ENCODE measurements around the gene PPDPF. TPM values are rescaled to one million over a fixed set of nuclear protein-coding genes. Genes with fewer than 3 reads are reported as not detected.

Gene PPDPF
- total RNA-seq, 2 donors from 2014 or later, result 66.4 to 96.9 TPM

- H3K27me3 Mint-ChIP-seq, result peaks cover 7 to 9% of the 10 kb centered on the region in 2 donors
- no peaks in the 10 kb centered on the region for H3K9me3 Mint-ChIP-seq
- H3K4me1 Mint-ChIP-seq (ENCODE audit: low read depth in 2 of 2), result peaks cover 3 to 5% of the 10 kb centered on the region in 2 donors
- H3K36me3 Mint-ChIP-seq, result no peaks in the 10 kb centered on the region
- no peak overlapping the region for H3K4me3 Mint-ChIP-seq
- ATAC-seq (no peak), DNase-seq (ENCODE audit: low spot score) (no peak)
- no peak overlapping the region for H3K27ac Mint-ChIP-seq
These were observed 25.2 kb downstream of the PPDPF start for GRCh38 chr20:63545814-63546213.

GRCh38 chr20:63546256-63546955 lies 25.8 kb downstream of the PPDPF start:
- no peak for DNase-seq (ENCODE audit: low spot score)
- peaks cover 7 to 9% of the 10 kb centered on the region in 2 donors for H3K27me3 Mint-ChIP-seq
- peak in 1 of 2 donors; percentile 8 for ATAC-seq
- peaks cover 3 to 5% of the 10 kb centered on the region in 2 donors for H3K4me1 Mint-ChIP-seq (ENCODE audit: low read depth in 2 of 2)
- H3K4me3 Mint-ChIP-seq, result no peak overlapping the region
- H3K27ac Mint-ChIP-seq, result no peak overlapping the region
- H3K36me3 Mint-ChIP-seq, result no peaks in the 10 kb centered on the region
- no peaks in the 10 kb centered on the region for H3K9me3 Mint-ChIP-seq

DNA sequence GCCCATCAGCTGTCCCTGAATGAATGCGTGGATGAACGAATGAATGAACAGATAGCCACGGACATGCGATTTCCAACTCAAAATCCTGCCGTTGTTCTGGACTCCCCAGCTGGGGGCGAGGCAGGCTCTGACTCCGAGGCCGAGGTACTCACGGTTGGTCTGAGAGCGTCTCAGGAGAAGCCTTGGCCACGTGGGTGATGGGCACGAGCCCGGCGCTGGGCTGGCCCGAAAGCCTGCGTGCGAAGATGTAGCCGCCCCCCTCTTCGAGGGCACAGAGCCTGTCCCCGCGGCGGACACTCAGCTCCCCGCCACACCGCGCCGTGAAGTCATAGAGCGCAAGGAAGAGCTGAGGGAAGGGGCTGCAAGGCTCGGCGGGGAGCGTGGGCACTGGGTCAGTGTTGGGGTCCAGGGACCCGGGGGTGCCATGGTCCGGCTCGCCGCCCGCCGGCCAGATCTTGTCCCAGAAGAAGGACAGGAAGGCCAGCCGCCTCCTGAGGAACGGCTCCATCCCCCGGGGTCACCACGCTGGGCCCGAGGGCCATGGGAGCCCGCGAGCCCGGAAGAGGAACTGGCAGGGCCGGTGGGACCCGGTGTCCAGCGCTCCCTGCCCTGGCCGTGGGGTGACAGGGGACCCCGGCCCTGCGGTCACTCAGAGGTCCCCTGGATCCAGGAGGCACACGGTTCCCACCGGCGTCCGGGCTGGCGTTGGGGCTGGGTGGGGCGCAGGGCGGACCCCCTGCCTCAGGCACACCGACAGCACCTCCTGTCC lies 26.6 kb downstream of the PPDPF start:
- peaks cover 7 to 9% of the 10 kb centered on the region in 2 donors for H3K27me3 Mint-ChIP-seq
- no peak for ATAC-seq
- H3K36me3 Mint-ChIP-seq, result no peaks in the 10 kb centered on the region
- H3K9me3 Mint-ChIP-seq, result no peaks in the 10 kb centered on the region
- DNase-seq (ENCODE audit: low spot score), result no peak
- peaks cover 3 to 5% of the 10 kb centered on the region in 2 donors for H3K4me1 Mint-ChIP-seq (ENCODE audit: low read depth in 2 of 2)
- H3K27ac Mint-ChIP-seq, result no peak overlapping the region
- H3K4me3 Mint-ChIP-seq, result no peak overlapping the region

- H3K4me3 Mint-ChIP-seq, result no peak within 1 kb of the TSS
- ATAC-seq (no peak), DNase-seq (ENCODE audit: low spot score) (no peak)
- H3K27me3 Mint-ChIP-seq, result peaks cover 7 to 9% of the 10 kb centered on the region in 2 donors
- H3K4me1 Mint-ChIP-seq (ENCODE audit: low read depth in 2 of 2), result peaks cover 8 to 11% of the 10 kb centered on the region in 2 donors
- no peaks in the 10 kb centered on the region for H3K9me3 Mint-ChIP-seq
- no peaks in the 10 kb centered on the region for H3K36me3 Mint-ChIP-seq
- H3K27ac Mint-ChIP-seq, result no peak within 1 kb of the TSS
These were observed 27.3 kb downstream of the PPDPF start, which contains the start of gene SRMS for GRCh38 chr20:63547725-63548480. SRMS (minus strand) TSS chr20:63547749; CDS start chr20:63547463, 286 bp downstream.

- Mint-ChIP-seq H3K36me3 (no peaks in the 10 kb centered on the region), H3K4me3 (no peak overlapping the region), H3K9me3 (no peaks in the 10 kb centered on the region), H3K27me3 (peaks cover 5 to 9% of the 10 kb centered on the region in 2 donors), H3K4me1 (ENCODE audit: low read depth in 2 of 2) (peaks cover 10% of the 10 kb centered on the region in 2 donors), H3K27ac (no peak overlapping the region)
- DNase-seq (ENCODE audit: low spot score) (no peak), ATAC-seq (no peak)
These were observed 28.0 kb downstream of the PPDPF start for GRCh38 chr20:63548542-63548941.

DNA sequence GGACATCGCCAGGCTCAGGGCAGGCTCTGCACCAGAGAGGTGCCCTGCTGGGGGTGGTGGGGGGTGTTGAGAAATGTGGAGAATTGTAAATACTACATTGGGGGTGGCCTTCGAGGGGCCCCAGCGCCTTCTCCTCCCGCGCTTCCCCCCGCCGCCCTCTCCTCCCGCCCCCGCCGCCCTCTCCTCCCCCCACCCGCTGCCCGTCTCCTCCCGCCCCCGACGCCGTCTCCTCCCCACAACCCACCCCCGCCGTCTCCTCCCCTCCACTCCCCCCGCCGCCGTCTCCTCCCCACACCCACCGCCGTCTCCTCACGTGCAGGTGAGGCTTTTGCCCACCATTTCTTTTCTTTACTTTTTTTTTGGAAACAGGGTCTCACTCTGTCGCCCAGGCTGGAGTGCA lies 28.5 kb downstream of the PPDPF start:
- H3K4me3 Mint-ChIP-seq, result no peak overlapping the region
- H3K36me3 Mint-ChIP-seq, result no peaks in the 10 kb centered on the region
- H3K27me3 Mint-ChIP-seq, result peaks cover under 1 to 9% of the 10 kb centered on the region in 2 donors
- ATAC-seq (no peak), DNase-seq (ENCODE audit: low spot score) (no peak)
- no peaks in the 10 kb centered on the region for H3K9me3 Mint-ChIP-seq
- H3K27ac Mint-ChIP-seq, result no peak overlapping the region
- peaks cover 6 to 7% of the 10 kb centered on the region in 2 donors for H3K4me1 Mint-ChIP-seq (ENCODE audit: low read depth in 2 of 2)

DNA sequence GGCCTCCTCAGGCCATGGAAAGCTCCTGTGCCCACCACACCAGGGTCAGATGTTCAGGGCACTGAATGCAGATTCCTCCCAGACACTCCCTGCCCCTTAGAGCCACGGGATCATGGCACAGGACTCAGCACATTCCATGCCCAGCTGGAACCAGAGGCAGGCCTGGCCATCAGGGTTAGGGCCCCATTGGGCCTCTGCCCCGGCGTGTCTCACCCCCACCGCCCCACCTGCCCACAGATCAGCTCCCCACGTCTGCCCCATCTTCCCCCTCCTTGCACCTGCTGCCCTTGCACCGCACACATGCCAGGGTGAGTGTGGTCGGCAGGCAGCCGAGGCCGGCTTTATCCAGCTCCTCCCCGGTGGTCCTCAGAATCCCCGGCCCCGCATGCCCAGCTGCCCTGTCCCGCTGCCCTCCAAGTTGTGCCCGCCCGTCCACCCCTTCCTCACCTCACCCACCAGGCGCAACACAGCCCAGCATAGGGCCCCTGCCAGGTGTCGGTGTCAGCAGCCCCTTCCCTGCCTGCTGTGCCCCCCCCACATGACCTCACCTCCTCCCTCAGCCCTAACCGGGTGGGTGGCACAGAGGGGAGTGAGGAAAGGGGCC lies 29.2 kb downstream of the PPDPF start:
- ATAC-seq, result no peak
- Mint-ChIP-seq H3K4me1 (ENCODE audit: low read depth in 2 of 2) (peaks cover 6 to 7% of the 10 kb centered on the region in 2 donors), H3K27ac (no peak overlapping the region), H3K9me3 (no peaks in the 10 kb centered on the region), H3K36me3 (no peaks in the 10 kb centered on the region), H3K4me3 (no peak overlapping the region), H3K27me3 (peaks cover 0 to 9% of the 10 kb centered on the region in 2 donors)
- no peak for DNase-seq (ENCODE audit: low spot score)

GRCh38 chr20:63551068-63551467 lies 30.5 kb downstream of the PPDPF start:
- no peak for ATAC-seq
- Mint-ChIP-seq H3K36me3 (no peaks in the 10 kb centered on the region), H3K4me1 (ENCODE audit: low read depth in 2 of 2) (peaks cover 6 to 7% of the 10 kb centered on the region in 2 donors), H3K9me3 (no peaks in the 10 kb centered on the region), H3K27me3 (peaks cover 0 to 9% of the 10 kb centered on the region in 2 donors), H3K4me3 (no peak overlapping the region), H3K27ac (no peak overlapping the region)
- DNase-seq (ENCODE audit: low spot score), result no peak

- peaks cover 0 to 7% of the 10 kb centered on the region in 2 donors for H3K27me3 Mint-ChIP-seq
- no peaks in the 10 kb centered on the region for H3K36me3 Mint-ChIP-seq
- no peaks in the 10 kb centered on the region for H3K9me3 Mint-ChIP-seq
- H3K27ac Mint-ChIP-seq, result peak overlapping the region; percentile 17 to 51
- ATAC-seq, result peak in 1 of 2 donors; percentile 54
- H3K4me3 Mint-ChIP-seq, result peak overlapping the region; percentile 41
- no peak for DNase-seq (ENCODE audit: low spot score)
- peaks cover 6 to 10% of the 10 kb centered on the region in 2 donors for H3K4me1 Mint-ChIP-seq (ENCODE audit: low read depth in 2 of 2)
These were observed 32.1 kb downstream of the PPDPF start for GRCh38 chr20:63552481-63553249.

GRCh38 chr20:63553251-63553932 lies 32.8 kb downstream of the PPDPF start:
- H3K27ac Mint-ChIP-seq, result peak overlapping the region; percentile 17 to 51

GRCh38 chr20:63553933-63554290 lies 33.3 kb downstream of the PPDPF start, which contains the start of gene FNDC11:
FNDC11 (plus strand) TSS chr20:63554159; CDS start chr20:63555664, 1,505 bp downstream.
- Mint-ChIP-seq H3K27ac (peak within 1 kb of the TSS; percentile 17 to 51), H3K9me3 (no peaks in the 10 kb centered on the region), H3K4me3 (peak within 1 kb of the TSS; percentile 41), H3K4me1 (ENCODE audit: low read depth in 2 of 2) (peaks cover 6 to 10% of the 10 kb centered on the region in 2 donors), H3K36me3 (no peaks in the 10 kb centered on the region), H3K27me3 (peaks cover 0 to 4% of the 10 kb centered on the region in 2 donors)
- DNase-seq (ENCODE audit: low spot score), result no peak
- ATAC-seq, result peak; percentile 27 to 58

More at GRCh38 chr20:63553251-63553932, 32.8 kb downstream of the PPDPF start:
- Mint-ChIP-seq H3K4me3 (peak overlapping the region; percentile 41), H3K9me3 (no peaks in the 10 kb centered on the region), H3K36me3 (no peaks in the 10 kb centered on the region), H3K27me3 (peaks cover 0 to 7% of the 10 kb centered on the region in 2 donors), H3K4me1 (ENCODE audit: low read depth in 2 of 2) (peaks cover 6 to 10% of the 10 kb centered on the region in 2 donors)
- ATAC-seq (peak; percentile 90 to 93), DNase-seq (ENCODE audit: low spot score) (peak; percentile 89)

All from natural killer cell treated with Interleukin-12 subunit alpha and Interleukin-12 subunit beta and Interleukin-15 and Interleukin-18, amount 100 ng/mL, for 72 hours (primary cell).